Tibial artery (tissue), 4 donors: ENCODE data around the gene RORC.

Source experiments
- DNase-seq, 2 donors: peaks; one replicate each; pipeline ENCODE4 v3.0.0-alpha.2; 2019
- H3K27ac ChIP-seq, 2 donors: fragments of 200-600 bp; sonication (generic) in 1 of 2; 1 replicate in 1 of 2; 2 replicates in 1 of 2; pipeline ENCODE4 v1.5.1; 2018 to 2019; ENCODE audit warnings: mild to moderate bottlenecking in 1 of 2
- H3K27me3 ChIP-seq, 2 donors: fragments of 200-600 bp; sonication (generic) in 1 of 2; one replicate each; pipeline versions ENCODE4 v1.5.1 to v1.6.0; 2016 to 2019
- H3K36me3 ChIP-seq, 3 donors: fragments of 200-600 bp; sonication (generic) in 2 of 3; one replicate each; pipeline ENCODE4 v1.5.1; 2016 to 2019; ENCODE audit warnings: mild to moderate bottlenecking in 2 of 3
- H3K4me1 ChIP-seq, 4 donors: fragments of 200-600 bp; sonication (generic) in 2 of 4; 1 replicate in 3 of 4; 2 replicates in 1 of 4; pipeline ENCODE4 v1.5.1; 2016 to 2019
- H3K4me3 ChIP-seq, 2 donors: fragments of 200-600 bp; sonication (generic) in 1 of 2; 1 replicate in 1 of 2; 2 replicates in 1 of 2; pipeline ENCODE4 v1.5.1; 2018 to 2019; ENCODE audit warnings: mild to moderate bottlenecking in 2 of 2
- H3K9me3 ChIP-seq, 3 donors: fragments of 200-600 bp; sonication (generic) in 1 of 3; one replicate each; pipeline ENCODE4 v1.5.1; 2016 to 2019
- CTCF ChIP-seq, 2 experiments: fragments of 200-600 bp in 1 of 2; fragments of 450-650 bp in 1 of 2; IDR thresholded peaks; one replicate each; pipeline ENCODE4 v1.5.1; 2017 to 2019; ENCODE audit warnings: antibody characterized with exemption in 2 of 2, mild to moderate bottlenecking in 1 of 2, moderate library complexity in 1 of 2
- intact Hi-C: fragments of 100-400 bp; cut with DNase I; formaldehyde crosslinking; loops from one replicate; pipeline ENCODE4 v1.15.0; 2023; ENCODE audit warnings: low total_unique reads

RORC gene

GRCh38 chr1:151831256-151831591 lies 378 bp downstream of the RORC start:
- no peaks in the 10 kb centered on the region for H3K36me3 ChIP-seq
- peaks cover 0 to 14% (median 0%) of the 10 kb centered on the region in 4 donors for H3K4me1 ChIP-seq
- TF ChIP-seq CTCF (IDR thresholded peaks at IDR 0.05), result no peak
- no peak overlapping the region for H3K27ac ChIP-seq
- no peak overlapping the region for H3K4me3 ChIP-seq
- H3K27me3 ChIP-seq, result peaks cover 0 to 66% of the 10 kb centered on the region in 2 donors
- intact Hi-C loops, result no loop called here
- no peaks in the 10 kb centered on the region for H3K9me3 ChIP-seq
- no peak for DNase-seq

GRCh38 chr1:151830055-151830454 lies 1.5 kb downstream of the RORC start:
- Histone ChIP-seq H3K27ac (no peak overlapping the region), H3K4me3 (no peak overlapping the region)
- intact Hi-C loops, result no loop called here

GRCh38 chr1:151829352-151830046 lies 2.1 kb downstream of the RORC start:
- Histone ChIP-seq H3K9me3 (no peaks in the 10 kb centered on the region), H3K4me3 (no peak overlapping the region), H3K36me3 (no peaks in the 10 kb centered on the region), H3K27ac (no peak overlapping the region), H3K27me3 (peaks cover 0 to 56% of the 10 kb centered on the region in 2 donors), H3K4me1 (peaks cover 0 to 14% (median 0%) of the 10 kb centered on the region in 4 donors)
- TF ChIP-seq CTCF (IDR thresholded peaks at IDR 0.05), result no peak
- intact Hi-C loops, result no loop called here
- DNase-seq, result no peak

More at GRCh38 chr1:151830055-151830454, 1.5 kb downstream of the RORC start:
- Histone ChIP-seq H3K9me3 (no peaks in the 10 kb centered on the region), H3K36me3 (no peaks in the 10 kb centered on the region), H3K4me1 (peaks cover 0 to 14% (median 0%) of the 10 kb centered on the region in 4 donors), H3K27me3 (peaks cover 0 to 58% of the 10 kb centered on the region in 2 donors)
- no peak for DNase-seq
- TF ChIP-seq CTCF (IDR thresholded peaks at IDR 0.05), result no peak

GRCh38 chr1:151828921-151829320 lies 2.7 kb downstream of the RORC start:
- Histone ChIP-seq H3K36me3 (no peaks in the 10 kb centered on the region), H3K4me3 (no peak overlapping the region), H3K27ac (no peak overlapping the region), H3K9me3 (no peaks in the 10 kb centered on the region), H3K27me3 (peaks cover 0 to 52% of the 10 kb centered on the region in 2 donors), H3K4me1 (peaks cover 0 to 14% (median 0%) of the 10 kb centered on the region in 4 donors)
- intact Hi-C loops, result no loop called here
- DNase-seq, result no peak
- TF ChIP-seq CTCF (IDR thresholded peaks at IDR 0.05), result no peak

- H3K27ac ChIP-seq, result no peak overlapping the region
- H3K4me3 ChIP-seq, result no peak overlapping the region
- H3K36me3 ChIP-seq, result no peaks in the 10 kb centered on the region
- peaks cover 0 to 14% (median 0%) of the 10 kb centered on the region in 4 donors for H3K4me1 ChIP-seq
- no peak for DNase-seq
- intact Hi-C loops, result no loop called here
- peaks cover 0 to 46% of the 10 kb centered on the region in 2 donors for H3K27me3 ChIP-seq
- H3K9me3 ChIP-seq, result no peaks in the 10 kb centered on the region
- no peak for TF ChIP-seq CTCF (IDR thresholded peaks at IDR 0.05)
Measured at GRCh38 chr1:151827853-151828252, 3.7 kb downstream of the RORC start.
